Measurements from ENCODE around the gene PMFBP1.

Gene PMFBP1

DNA sequence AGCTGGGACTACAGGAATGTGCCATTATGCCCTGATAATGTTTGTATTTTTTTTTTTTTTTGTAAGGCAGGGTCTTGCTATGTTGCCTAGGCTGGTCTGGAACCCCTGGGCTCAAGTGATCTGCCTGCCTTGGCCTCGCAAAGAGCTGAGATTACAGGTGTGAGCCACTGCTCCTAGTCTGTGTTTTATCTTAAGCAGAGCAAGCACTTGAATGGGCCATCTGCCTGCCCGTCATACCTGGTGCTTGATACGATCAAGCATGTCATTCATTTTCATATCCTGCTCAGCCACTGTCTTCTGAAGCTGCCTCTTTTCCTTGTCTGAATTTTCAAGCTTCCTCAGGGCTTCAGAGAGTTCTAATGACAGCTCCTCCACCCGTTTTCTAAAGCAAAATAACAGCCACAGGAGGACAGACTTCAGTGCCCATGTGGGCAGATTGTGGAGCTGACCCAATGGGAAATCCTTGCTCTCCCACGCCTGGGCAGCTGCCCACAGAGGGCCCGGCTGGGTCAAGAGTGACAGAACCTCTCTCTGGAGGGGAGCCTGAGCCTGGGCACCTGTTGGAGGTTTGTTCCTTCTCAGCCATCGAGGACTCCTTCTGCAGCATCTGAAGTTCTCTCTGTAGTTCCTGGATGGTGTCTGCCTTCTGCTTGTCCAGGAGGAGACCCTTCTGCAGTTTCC is 41.8 kb downstream of the PMFBP1 start:
- no peak for DNase-seq

DNA sequence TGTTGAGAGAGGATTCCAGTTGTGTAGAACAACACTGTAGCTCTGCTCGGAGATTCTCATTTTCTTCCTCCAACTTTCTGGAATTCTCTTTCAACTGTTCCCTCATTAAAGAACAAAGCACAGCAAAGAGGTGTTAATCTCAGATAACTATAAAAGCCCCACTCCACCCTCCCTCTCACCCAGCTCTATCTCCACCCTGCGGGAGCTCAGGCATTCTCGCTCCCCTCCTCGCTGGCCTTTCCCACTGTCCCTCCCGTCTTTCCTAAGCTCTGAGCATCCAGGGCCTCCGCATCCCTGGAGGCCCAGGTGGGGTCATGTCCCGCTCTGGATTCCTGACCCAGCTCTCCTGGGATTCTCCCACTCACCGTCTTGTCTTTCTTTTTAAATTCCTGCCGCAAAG is 43.3 kb downstream of the PMFBP1 start:
- no peak for DNase-seq

DNA sequence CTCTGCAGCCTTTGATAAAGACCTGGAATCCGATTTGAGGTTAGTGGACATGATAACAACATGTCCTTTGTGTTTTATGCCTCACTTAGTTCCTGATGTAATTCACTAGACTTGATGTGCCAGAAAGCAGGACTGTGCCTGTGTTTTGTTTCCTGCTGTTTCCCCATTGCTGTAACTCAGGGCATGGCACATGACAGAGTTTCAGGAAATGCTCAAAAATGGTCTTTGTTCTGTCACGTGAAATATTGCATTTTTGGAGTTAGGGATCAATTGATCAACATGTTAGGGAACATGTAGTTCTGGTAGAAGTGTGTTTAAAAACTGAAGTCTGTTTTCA is 45.6 kb downstream of the PMFBP1 start:
- DNase-seq: no peak

- no peak for DNase-seq
These were observed 46.1 kb downstream of the PMFBP1 start for GRCh38 chr16:72125635-72126428.

DNA sequence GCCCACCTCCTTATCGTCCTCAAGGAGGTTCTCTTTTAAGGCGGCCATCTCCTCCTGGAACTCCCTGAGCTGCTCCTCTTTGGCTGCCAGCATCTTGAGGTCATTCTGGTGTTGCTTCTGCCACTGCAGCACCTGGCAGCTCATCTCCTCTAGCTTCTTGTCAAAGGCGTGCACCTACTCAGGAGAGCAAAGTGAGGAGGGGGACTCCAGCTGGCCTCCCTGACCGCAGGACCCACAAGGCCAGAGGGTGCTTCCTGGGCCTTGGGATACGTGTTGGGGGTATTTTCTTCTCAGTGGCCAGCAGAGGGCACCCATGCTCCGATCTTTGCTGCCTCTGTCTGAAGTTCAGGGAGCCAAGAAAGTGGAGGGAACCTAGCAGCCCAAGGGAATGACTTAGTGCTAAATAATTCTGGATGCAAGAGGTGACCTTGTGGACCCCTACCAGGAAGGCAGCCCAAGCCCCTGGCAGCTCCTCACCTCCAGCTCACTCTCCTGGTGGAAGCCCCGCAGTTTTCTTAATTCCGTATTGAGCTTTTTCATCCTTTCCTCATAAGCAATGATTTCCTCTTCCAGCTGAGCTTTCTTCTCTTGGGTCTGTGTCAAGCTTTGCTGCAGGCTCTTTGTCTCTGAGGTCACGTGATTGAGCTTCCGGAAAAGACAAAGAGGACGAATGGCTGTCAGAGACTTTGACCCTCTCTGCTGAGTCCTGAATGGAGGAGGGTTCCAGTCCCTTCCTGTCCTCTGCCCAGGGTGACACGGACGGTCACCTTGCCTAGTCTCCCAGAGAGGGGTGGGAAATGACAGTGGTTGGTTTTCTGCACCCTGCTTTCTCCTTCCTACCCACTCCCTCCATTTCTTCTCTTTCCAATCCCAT is 47.0 kb downstream of the PMFBP1 start:
- DNase-seq: peak; percentile 59

GRCh38 chr16:72124148-72124547 is 47.8 kb downstream of the PMFBP1 start:
- DNase-seq: no peak

- no peak for DNase-seq
These were observed 48.5 kb downstream of the PMFBP1 start for GRCh38 chr16:72123426-72123825.

DNA sequence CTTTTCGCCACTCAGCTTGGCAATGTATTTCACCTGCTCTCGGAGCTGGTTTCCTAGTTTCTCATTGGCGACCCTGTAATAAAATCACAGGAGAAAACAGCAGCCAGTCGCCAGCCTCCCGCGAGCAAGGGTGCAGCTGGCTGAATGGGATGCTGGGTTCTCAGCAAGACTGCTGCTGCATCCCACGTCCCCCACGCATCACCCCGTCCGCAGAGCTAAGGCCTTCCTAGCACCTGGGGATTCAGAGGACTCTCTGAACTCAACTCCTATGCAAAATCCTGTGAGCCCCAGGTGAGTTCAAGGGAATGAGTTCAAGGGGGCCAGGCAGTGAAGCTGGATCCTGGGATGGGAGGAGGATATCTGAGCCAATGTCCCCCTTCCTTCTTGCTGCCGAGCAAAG is 49.0 kb downstream of the PMFBP1 start:
- no peak for DNase-seq

DNA sequence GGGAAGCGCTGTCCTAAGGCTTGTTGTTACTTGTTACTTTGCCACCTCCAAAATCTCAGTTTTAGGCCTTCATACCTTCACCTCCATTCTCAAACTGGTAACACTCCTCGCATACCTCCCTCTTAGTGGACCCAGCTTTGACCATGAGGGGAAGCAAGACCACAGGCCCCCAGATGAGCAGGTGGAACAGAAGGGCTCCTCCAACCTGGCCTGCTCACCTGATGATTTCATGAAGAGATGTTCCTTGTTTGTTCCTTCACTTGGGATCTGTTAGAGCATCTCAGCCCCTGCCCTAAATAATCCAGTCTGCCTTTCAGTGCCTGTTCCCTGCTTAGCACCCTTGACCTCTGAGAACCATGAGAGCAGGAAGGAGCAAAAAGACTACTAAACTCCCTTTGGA is 49.6 kb downstream of the PMFBP1 start:
- DNase-seq: no peak

- no peak for DNase-seq
These were observed 51.9 kb downstream of the PMFBP1 start for GRCh38 chr16:72120026-72120425.

DNA sequence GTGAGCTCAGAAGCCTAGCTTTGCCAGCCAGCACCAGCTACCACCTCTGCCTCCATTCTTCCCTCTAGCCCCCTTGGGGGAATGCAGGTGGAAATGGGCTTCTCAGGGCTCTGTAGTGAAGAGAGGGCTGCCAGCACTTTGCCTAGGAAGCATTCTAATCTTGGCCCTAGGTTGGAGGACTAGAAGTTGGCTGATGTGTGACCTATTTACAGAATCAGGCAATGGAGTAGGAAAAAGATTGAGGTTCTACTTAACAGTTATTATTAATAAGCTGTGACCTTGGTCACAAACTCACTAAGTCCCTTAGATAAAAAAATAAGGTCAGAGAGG is 58.4 kb downstream of the PMFBP1 start:
- no peak for DNase-seq

GRCh38 chr16:72112906-72113615 is 58.9 kb downstream of the PMFBP1 start:
- DNase-seq: no peak

GRCh38 chr16:72112452-72112792 is 59.5 kb downstream of the PMFBP1 start:
- DNase-seq: no peak

GRCh38 chr16:72111657-72112451 is 60.1 kb downstream of the PMFBP1 start:
- no peak for DNase-seq

DNA sequence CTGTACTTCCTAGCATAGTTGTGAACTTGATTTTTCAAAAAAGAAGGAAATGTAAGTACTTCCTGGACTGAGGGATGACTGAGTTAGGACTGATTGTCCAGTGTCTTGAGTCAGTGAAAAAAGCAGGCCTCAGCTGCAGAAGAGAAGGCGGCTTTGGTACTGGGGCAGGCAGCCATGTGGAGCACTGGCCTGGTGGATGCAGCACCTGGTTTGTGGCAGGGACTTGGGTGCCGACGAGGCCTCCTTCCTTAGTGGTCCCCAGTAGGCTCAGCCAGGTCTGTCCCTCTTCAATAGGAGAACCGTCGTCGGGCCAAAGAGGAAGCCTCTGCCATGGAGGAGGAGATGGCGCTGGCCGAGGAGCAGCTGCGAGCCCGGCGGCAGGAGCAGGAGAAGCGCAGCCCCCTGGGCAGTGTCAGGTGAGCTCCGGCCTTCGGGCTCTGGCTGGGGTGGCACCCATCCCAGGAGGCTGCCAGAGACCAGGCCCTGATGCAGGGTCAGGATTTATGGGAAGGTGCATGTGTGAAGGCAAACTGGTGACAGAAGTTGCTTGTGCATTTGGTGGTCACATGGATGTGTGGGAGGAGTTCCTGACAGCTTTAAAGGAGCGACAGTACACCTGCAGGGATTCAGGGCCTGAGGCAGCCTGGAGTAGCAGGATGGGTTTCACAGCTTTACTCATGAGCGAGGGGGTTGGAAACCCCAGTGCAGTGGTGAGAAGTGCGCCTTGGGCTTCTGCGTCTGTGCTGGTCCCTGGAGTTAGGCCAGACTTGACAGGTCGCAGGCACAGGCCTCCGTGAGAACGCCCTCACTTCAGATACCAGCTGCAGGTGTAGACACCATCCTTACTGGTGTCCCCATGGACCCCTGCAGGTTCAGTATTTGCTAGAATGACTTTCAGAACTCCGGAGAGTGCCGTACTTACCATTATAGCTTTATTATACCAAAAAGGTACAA is 61.0 kb downstream of the PMFBP1 start:
- DNase-seq: no peak

DNA sequence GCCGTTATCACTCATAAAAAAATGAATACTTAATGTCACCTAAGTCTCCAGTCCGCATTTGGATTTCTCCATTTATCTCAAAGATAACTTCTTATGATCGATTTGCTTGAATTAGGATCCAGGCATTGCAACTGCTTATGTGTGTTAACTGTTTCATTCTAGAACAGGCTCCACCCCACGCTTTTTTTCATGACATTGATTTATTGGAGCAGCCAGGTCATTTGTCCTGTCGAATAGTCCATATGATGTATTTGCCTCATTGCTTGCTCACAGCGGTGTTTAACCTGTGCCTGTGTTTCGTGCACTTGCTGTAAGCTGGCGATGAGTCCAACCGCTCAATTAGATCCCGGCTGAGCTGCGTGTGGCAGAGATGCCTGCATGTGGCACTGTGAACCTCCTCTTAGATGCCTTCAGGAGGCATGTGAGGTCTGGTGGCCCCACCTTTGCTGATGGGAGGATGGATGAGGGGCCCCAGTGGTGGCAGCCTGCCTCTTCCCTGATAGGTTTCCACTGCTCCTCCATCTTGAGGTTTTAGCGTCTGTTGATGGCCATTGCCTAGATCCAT is 61.9 kb downstream of the PMFBP1 start:
- no peak for DNase-seq

- no peak for DNase-seq
These were observed 62.7 kb downstream of the PMFBP1 start for GRCh38 chr16:72109300-72109699.

DNA sequence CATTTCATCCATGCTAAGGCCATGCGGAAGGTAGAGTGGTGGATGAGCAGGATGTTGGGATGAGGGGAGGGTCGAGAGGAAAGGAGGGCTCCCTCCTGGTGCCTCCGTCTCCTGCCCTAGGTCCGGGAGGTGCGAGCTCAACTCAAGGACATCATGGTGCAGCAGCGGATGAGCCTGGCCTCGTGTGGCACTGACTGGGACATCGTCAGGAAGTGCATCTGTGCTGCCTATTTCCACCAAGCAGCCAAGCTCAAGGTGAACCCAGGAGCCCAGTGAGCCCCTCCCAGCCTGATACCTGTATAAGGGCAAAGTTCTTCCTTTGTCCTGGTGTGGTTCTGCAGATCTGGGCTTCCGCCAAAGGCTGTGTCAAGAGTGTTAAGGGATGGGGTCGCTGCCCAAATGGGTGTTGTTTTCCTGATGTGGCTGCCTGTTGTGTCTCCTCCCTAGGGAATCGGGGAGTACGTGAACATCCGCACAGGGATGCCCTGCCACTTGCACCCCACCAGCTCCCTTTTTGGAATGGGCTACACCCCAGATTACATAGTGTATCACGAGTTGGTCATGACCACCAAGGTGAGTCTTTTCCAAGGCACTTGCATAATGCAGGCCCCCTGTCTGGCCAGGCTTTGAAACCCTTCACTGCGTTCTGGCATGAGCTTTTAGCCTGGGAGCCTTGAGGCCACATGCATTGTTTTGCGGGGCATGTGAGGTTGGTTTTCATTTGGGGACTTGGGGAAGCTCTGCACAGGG is 63.4 kb downstream of the PMFBP1 start:
- DNase-seq: no peak

DNA sequence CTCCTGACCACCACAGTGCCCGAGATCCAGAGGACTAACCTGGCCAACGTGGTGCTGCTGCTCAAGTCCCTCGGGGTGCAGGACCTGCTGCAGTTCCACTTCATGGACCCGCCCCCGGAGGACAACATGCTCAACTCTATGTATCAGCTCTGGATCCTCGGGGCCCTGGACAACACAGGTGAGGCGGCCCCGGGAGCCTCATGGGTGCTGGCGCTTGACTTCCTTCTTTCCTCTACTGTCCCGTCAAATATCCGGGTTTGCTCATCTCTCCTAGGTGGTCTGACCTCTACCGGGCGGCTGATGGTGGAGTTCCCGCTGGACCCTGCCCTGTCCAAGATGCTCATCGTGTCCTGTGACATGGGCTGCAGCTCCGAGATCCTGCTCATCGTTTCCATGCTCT is 64.6 kb downstream of the PMFBP1 start:
- no peak for DNase-seq

DNA sequence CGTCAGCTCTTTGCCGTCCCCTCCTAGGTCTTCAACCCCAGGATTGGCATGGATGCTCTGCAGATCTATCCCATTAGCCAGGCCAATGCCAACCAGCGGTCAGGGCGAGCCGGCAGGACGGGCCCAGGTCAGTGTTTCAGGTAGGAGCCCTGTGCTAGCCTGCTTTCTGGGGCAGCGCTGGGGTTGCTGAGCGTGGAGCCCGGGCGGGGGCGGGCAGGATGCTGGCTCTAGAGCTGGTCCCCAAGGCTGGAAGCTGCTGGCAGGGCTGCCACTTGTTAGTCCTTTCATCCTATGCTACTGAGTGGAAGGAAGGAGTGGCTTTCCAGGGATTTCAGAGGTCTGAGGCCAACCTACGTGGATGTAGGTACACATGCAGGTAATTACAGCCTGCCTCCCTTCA is 66.0 kb downstream of the PMFBP1 start:
- DNase-seq: no peak

Data from activated CD4-positive, alpha-beta T cell treated with anti-CD3 and anti-CD28 coated beads, Interleukin-2, amount 50 U/mL, for 1 hour (primary cell).